Measurements from ENCODE around the gene GATA6. TPM values are rescaled to one million over a fixed set of nuclear protein-coding genes. Genes with fewer than 3 reads are reported as not detected.

GATA6 gene
- total RNA-seq, 1 experiment from 2014 or later: 54.6 TPM

GRCh38 chr18:22200611-22201225 lies 31.3 kb downstream of the GATA6 start:
- BruUV-seq (replicated peaks): no TSS peak
- no peak for TF ChIP-seq CTCF (IDR thresholded peaks at IDR 0.05; ENCODE audit: unreplicated experiment)
- H3K27me3 Mint-ChIP-seq (ENCODE audit: unreplicated experiment): no peaks in the 10 kb centered on the region
- H3K9me3 Mint-ChIP-seq (ENCODE audit: low read depth, unreplicated experiment): no peaks in the 10 kb centered on the region
- H3K4me3 Mint-ChIP-seq (ENCODE audit: low read depth, unreplicated experiment): no peak overlapping the region
- no peak for DNase-seq
- CTCF ChIA-PET: interaction anchor here (1.3 kb wide), 1 partner anchor 10 kb away, joined by 3 read pairs; no protein-coding TSS in a partner anchor
- H3K4me1 Mint-ChIP-seq (ENCODE audit: low read depth, unreplicated experiment): peaks cover 54% of the 10 kb centered on the region
- peaks cover 89% of the 10 kb centered on the region for H3K36me3 Mint-ChIP-seq (ENCODE audit: insufficient read depth, unreplicated experiment)
- intact Hi-C loops (cut with micrococcal nuclease; ENCODE audit: unreplicated experiment): loop anchor here (10.0 kb wide), 1 partner anchor 764 kb away; no protein-coding TSS in a partner anchor
- peak overlapping the region; percentile 31 for H3K27ac Mint-ChIP-seq (ENCODE audit: unreplicated experiment)

GRCh38 chr18:22203035-22203434 lies 33.6 kb downstream of the GATA6 start:
- no peak for TF ChIP-seq CTCF (IDR thresholded peaks at IDR 0.05; ENCODE audit: unreplicated experiment)
- Mint-ChIP-seq H3K4me3 (ENCODE audit: low read depth, unreplicated experiment) (no peak overlapping the region), H3K36me3 (ENCODE audit: insufficient read depth, unreplicated experiment) (peaks cover 74% of the 10 kb centered on the region), H3K27ac (ENCODE audit: unreplicated experiment) (peak overlapping the region; percentile 39), H3K27me3 (ENCODE audit: unreplicated experiment) (no peaks in the 10 kb centered on the region), H3K9me3 (ENCODE audit: low read depth, unreplicated experiment) (no peaks in the 10 kb centered on the region), H3K4me1 (ENCODE audit: low read depth, unreplicated experiment) (peaks cover 33% of the 10 kb centered on the region)
- DNase-seq: no peak
- intact Hi-C loops (cut with micrococcal nuclease; ENCODE audit: unreplicated experiment): loop anchor here (10.0 kb wide), 1 partner anchor 762 kb away; no protein-coding TSS in a partner anchor
- CTCF ChIA-PET: no interaction called here
- no TSS peak for BruUV-seq (replicated peaks)

GRCh38 chr18:22203536-22204213 lies 34.3 kb downstream of the GATA6 start:
- no peak overlapping the region for H3K4me3 Mint-ChIP-seq (ENCODE audit: low read depth, unreplicated experiment)
- peaks cover 27% of the 10 kb centered on the region for H3K4me1 Mint-ChIP-seq (ENCODE audit: low read depth, unreplicated experiment)
- H3K9me3 Mint-ChIP-seq (ENCODE audit: low read depth, unreplicated experiment): no peaks in the 10 kb centered on the region
- intact Hi-C loops (cut with micrococcal nuclease; ENCODE audit: unreplicated experiment): loop anchor here (10.0 kb wide), 1 partner anchor 761 kb away; no protein-coding TSS in a partner anchor
- CTCF ChIA-PET: no interaction called here
- peaks cover 75% of the 10 kb centered on the region for H3K36me3 Mint-ChIP-seq (ENCODE audit: insufficient read depth, unreplicated experiment)
- BruUV-seq (replicated peaks): no TSS peak
- no peaks in the 10 kb centered on the region for H3K27me3 Mint-ChIP-seq (ENCODE audit: unreplicated experiment)
- no peak for DNase-seq
- TF ChIP-seq CTCF (IDR thresholded peaks at IDR 0.05; ENCODE audit: unreplicated experiment): no peak
- peak overlapping the region; percentile 75 for H3K27ac Mint-ChIP-seq (ENCODE audit: unreplicated experiment)

GRCh38 chr18:22204214-22204536 lies 34.8 kb downstream of the GATA6 start:
- peaks cover 71% of the 10 kb centered on the region for H3K36me3 Mint-ChIP-seq (ENCODE audit: insufficient read depth, unreplicated experiment)
- H3K27me3 Mint-ChIP-seq (ENCODE audit: unreplicated experiment): no peaks in the 10 kb centered on the region
- TF ChIP-seq CTCF (IDR thresholded peaks at IDR 0.05; ENCODE audit: unreplicated experiment): no peak
- no TSS peak for BruUV-seq (replicated peaks)
- no peak overlapping the region for H3K4me3 Mint-ChIP-seq (ENCODE audit: low read depth, unreplicated experiment)
- intact Hi-C loops (cut with micrococcal nuclease; ENCODE audit: unreplicated experiment): loop anchor here (10.0 kb wide), 1 partner anchor 761 kb away; no protein-coding TSS in a partner anchor
- no peak for DNase-seq
- CTCF ChIA-PET: no interaction called here
- peak overlapping the region; percentile 75 for H3K27ac Mint-ChIP-seq (ENCODE audit: unreplicated experiment)
- H3K9me3 Mint-ChIP-seq (ENCODE audit: low read depth, unreplicated experiment): no peaks in the 10 kb centered on the region
- peaks cover 22% of the 10 kb centered on the region for H3K4me1 Mint-ChIP-seq (ENCODE audit: low read depth, unreplicated experiment)

All from Calu3 (cell line).